Mammary epithelial cell (primary cell): ENCODE data around the gene CSMD2.

Experiments
- CTCF ChIP-seq, 2 donors: IDR thresholded peaks in 1 of 2; conservative IDR thresholded peaks in 1 of 2; 2 replicates each; pipeline ENCODE4 v1.5.1; 2011 to 2012; ENCODE audit warnings: inconsistent platforms in 2 of 2, low read length in 2 of 2, mild to moderate bottlenecking in 2 of 2, control low read depth in 1 of 2, low read depth in 1 of 2; ENCODE audit not compliant: insufficient read depth in 1 of 2; ENCODE audit errors: extremely low read depth in 1 of 2
- EZH2 ChIP-seq: IDR thresholded peaks from 2 replicates; pipeline ENCODE4 v1.6.1; 2012; ENCODE audit warnings: low read length, inconsistent platforms, borderline replicate concordance

- TF ChIP-seq CTCF (conservative IDR thresholded peaks at IDR 0.05 in 1 of 2, IDR thresholded peaks at IDR 0.05 in 1 of 2; ENCODE audit: extremely low read depth in 1 of 2, insufficient read depth in 1 of 2, low read depth in 1 of 2, low read length in 2 of 2) (no peak), EZH2 (no peak)
Measured at GRCh38 chr1:33610391-33610790, 554.6 kb downstream of the CSMD2 start.
